ENCODE results near the gene TUBA1C.
"Not testable (repeated sequence)": the region's sequence is repeated elsewhere in the genome, so short reads cannot be mapped to it uniquely, and the experiment has no call there.

TUBA1C gene

DNA sequence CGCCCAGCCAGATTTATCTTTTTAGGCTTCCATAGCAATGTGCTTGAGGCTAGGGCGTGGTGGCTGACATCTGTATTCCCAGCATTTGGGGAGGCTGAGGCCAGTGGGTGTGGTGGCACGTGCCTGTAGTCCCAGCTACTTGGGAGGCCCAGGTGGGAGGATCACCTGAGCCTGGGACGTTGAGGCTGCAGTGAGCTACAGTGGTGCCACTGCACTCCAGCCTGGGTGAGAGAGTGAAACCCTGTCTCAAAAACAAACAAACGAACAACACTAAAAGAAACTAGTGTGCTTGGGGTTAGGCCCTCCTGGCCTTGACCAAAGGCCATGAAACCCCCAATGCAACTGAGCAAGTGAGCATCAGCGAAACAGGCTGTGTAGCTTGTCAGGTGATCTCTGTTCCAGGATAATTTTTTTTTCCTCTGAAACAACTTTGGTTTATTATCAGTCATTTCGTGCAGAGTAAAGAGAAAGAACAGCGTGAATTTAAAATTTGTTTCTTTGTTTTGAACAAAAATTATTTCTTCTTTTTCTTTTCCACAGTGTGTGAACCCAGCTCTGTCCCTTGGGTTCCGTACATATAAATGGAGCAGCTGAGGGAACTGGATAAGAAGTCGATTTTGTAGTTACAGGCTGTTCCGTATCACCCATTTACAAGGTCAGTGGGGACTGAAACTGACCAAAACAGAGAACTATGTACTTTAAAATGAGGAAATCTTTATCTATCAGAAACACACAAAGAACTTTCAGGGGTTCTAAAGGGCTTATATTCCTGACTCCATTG is 8.8 kb upstream of the TUBA1C start:
- DNase-seq: no peak

- DNase-seq: not testable (repeated sequence)
Observed at GRCh38 chr12:49257508-49258184, 7.2 kb upstream of the TUBA1C start.

GRCh38 chr12:49259452-49259851 is 5.4 kb upstream of the TUBA1C start:
- no peak for DNase-seq

GRCh38 chr12:49260166-49260565 is 4.7 kb upstream of the TUBA1C start:
- DNase-seq: no peak

- no peak for DNase-seq
Observed at GRCh38 chr12:49260571-49261363, 4.1 kb upstream of the TUBA1C start.

DNA sequence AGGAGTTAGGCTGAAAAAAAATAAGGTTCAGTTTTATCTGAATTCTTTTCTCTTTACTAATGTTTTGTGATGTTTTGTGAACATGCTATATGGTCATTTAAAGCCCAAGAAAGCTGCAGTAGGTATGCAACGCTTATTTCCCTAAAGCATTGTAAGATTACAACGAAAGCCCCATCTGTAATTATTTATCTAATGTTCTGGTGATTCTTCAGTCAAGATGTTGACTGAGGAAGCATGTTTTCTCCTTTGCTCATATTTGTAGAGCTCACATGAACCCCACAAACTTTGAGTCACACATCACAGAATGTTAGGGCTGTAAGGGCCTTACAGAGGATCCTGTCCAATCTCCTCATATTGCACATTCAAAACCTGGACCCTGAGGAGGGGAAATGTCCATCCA is 3.2 kb upstream of the TUBA1C start:
- DNase-seq: no peak

GRCh38 chr12:49263400-49263763 is 1.5 kb upstream of the TUBA1C start:
- no peak for DNase-seq

- no peak for DNase-seq
Observed at GRCh38 chr12:49264466-49264872, 413 bp upstream of the TUBA1C start.

DNA sequence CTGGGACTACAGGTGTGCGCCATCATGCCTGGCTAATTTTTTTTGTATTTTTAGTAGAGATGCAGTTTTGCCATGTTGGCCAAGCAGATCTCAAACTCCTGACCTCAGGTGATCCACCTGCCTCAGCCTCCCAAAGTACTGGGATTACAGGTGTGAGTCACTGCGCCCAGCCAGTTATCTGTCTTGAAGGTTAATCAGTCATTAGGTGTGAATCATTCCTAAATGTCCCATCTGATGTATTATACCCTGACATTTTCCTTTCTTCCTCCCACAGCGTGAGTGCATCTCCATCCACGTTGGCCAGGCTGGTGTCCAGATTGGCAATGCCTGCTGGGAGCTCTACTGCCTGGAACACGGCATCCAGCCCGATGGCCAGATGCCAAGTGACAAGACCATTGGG is 4.3 kb downstream of the TUBA1C start:
- DNase-seq: not testable (repeated sequence)

GRCh38 chr12:49272790-49273725 is 8.2 kb downstream of the TUBA1C start:
- no peak for DNase-seq

GRCh38 chr12:49273726-49274395 is 9.0 kb downstream of the TUBA1C start:
- DNase-seq: no peak

- no peak for DNase-seq
Observed at GRCh38 chr12:49274396-49275069, 9.7 kb downstream of the TUBA1C start.

DNA sequence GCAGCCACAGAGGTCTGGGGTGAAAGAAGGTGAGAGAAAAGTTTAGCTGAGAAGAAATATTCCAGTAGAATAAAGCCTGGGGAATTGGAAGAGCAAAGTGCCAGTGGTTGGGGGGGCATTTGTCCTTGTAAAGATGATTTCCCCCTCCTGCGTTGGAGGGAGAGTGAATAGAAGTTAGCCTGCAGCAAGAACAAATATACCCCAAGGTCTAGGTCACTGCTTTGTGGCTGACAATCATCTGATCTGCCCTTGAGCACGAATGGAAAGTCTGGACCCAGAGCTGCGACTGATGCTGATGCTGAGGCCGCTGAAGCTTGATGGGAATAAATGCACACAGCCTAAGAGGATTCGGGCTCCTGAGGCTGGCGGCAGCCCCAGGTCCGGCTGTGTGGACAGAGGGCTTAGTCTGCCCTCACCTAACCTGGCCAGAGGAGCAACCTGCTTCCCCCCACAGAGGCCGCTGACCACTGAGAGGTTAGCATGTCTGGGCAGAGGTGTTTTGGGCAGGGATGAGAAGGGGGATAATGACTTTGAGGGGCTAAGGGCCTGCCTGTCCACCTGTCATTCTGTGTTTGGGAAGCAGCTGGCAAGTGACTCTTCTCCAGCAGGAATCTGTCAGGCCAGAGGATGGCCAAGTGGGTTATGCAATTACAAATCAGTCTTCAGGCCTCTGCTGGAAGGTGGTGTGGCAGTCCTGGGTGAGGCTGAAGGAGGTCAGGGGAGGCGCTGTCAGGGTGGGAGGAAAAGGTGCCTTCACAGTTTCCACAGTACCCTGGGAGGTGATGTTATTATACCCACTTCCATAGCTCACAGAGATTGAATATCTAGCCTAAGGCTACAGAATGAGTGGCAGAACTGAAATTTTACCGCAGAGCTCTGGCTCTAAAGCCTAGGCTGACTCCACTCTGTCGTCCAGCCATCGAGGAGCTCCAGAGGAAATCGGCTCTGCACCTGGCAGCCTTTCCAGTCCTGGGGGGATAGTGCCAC is 11.7 kb downstream of the TUBA1C start:
- peak; percentile 49 for DNase-seq

GRCh38 chr12:49277466-49277865 is 12.6 kb downstream of the TUBA1C start:
- no peak for DNase-seq

GRCh38 chr12:49279706-49280159 is 14.9 kb downstream of the TUBA1C start:
- DNase-seq: peak; percentile 72

- DNase-seq: not testable (repeated sequence)
Observed at GRCh38 chr12:49280545-49280944, 15.7 kb downstream of the TUBA1C start.

- DNase-seq: no peak
Observed at GRCh38 chr12:49282302-49282701, 17.4 kb downstream of the TUBA1C start.

- not testable (repeated sequence) for DNase-seq
Observed at GRCh38 chr12:49282740-49283375, 18.0 kb downstream of the TUBA1C start.
